H1 (cell line): ENCODE data around the gene TRIP13. TPM values are rescaled to one million over a fixed set of nuclear protein-coding genes. Genes with fewer than 3 reads are reported as not detected.

Experiments
- CTCF ChIA-PET: fragments of 300-600 bp; sonication (Branson Sonifier 250); formaldehyde crosslinking; loops from one replicate; lab custom pipeline; 2021; ENCODE audit not compliant: partially characterized antibody; lab: Charles Lee
- POLR2A ChIA-PET: fragments of 300-600 bp; sonication (Branson Sonifier 250); formaldehyde crosslinking; loops from one replicate; lab custom pipeline; 2021; ENCODE audit warnings: inconsistent platforms; ENCODE audit not compliant: partially characterized antibody; lab: Charles Lee
- DNase-seq, 2 experiments: peaks; one replicate each; pipeline versions ENCODE4 v3.0.0 to v3.0.0-alpha.2; 2010 to 2022; ENCODE audit warnings: low spot score in 2 of 2, low read depth in 1 of 2, mixed read lengths in 1 of 2
- FAIRE-seq: peaks from 2 replicates; lab custom pipeline; 2011; peaks lifted over from hg19 to GRCh38; lab: Jason Lieb, UNC
- H2AFZ ChIP-seq: 2 replicates; pipeline ENCODE4 v1.8.1; 2012; ENCODE audit warnings: low read length, inconsistent platforms
- H2AK5ac ChIP-seq: 2 replicates; pipeline ENCODE4 v1.6.1; 2013; ENCODE audit warnings: low read depth, low read length
- H2BK120ac ChIP-seq: replicated peaks from 2 replicates; pipeline ENCODE3; 2013; ENCODE audit warnings: low read depth, low read length, inconsistent platforms
- H2BK12ac ChIP-seq: 2 replicates; pipeline ENCODE4 v1.6.1; 2013; ENCODE audit warnings: low read depth, low read length
- H2BK15ac ChIP-seq: 2 replicates; pipeline ENCODE4 v1.6.1; 2013; ENCODE audit warnings: low read length
- H2BK20ac ChIP-seq: 2 replicates; pipeline ENCODE4 v1.6.1; 2013; ENCODE audit warnings: low read length
- H2BK5ac ChIP-seq: 2 replicates; pipeline ENCODE4 v1.6.1; 2013; ENCODE audit warnings: low read depth, low read length
- H3K14ac ChIP-seq: 2 replicates; pipeline ENCODE4 v1.6.1; 2013; ENCODE audit warnings: inconsistent platforms; ENCODE audit not compliant: insufficient read length
- H3K18ac ChIP-seq: 2 replicates; pipeline ENCODE4 v1.6.1; 2013; ENCODE audit warnings: low read length; ENCODE audit errors: extremely low read depth
- H3K23ac ChIP-seq: 2 replicates; pipeline ENCODE4 v1.6.1; 2013; ENCODE audit warnings: inconsistent platforms; ENCODE audit not compliant: insufficient read length
- H3K23me2 ChIP-seq: 2 replicates; pipeline ENCODE4 v1.6.1; 2013; ENCODE audit warnings: low read depth, low read length
- H3K27ac ChIP-seq: 2 replicates; pipeline ENCODE4 v1.6.1; 2011; ENCODE audit warnings: low read depth, low read length, inconsistent platforms
- H3K27me3 ChIP-seq, 4 experiments: replicated peaks in 1 of 4; 1 replicate in 1 of 4; 2 replicates in 3 of 4; pipeline versions ENCODE4 v1.6.1 to v1.8.1; 2011 to 2013; ENCODE audit warnings: low read length in 3 of 4, mild to moderate bottlenecking in 3 of 4, inconsistent platforms in 2 of 4, mixed read lengths in 2 of 4, moderate library complexity in 1 of 4; ENCODE audit not compliant: control insufficient read depth in 3 of 4, insufficient read depth in 3 of 4; ENCODE audit errors: extremely low read depth in 1 of 4
- H3K36me3 ChIP-seq, 4 experiments: 2 replicates each; pipeline versions ENCODE4 v1.6.1 to v1.8.1; 2011 to 2013; ENCODE audit warnings: mild to moderate bottlenecking in 4 of 4, low read length in 3 of 4, moderate library complexity in 2 of 4, control low read depth in 1 of 4, inconsistent platforms in 1 of 4; ENCODE audit not compliant: insufficient read depth in 4 of 4, control insufficient read depth in 2 of 4
- H3K4ac ChIP-seq: replicated peaks from 2 replicates; pipeline ENCODE3; 2013; ENCODE audit warnings: low read length, low read depth, mixed read lengths, inconsistent platforms; ENCODE audit not compliant: insufficient read length
- H3K4me1 ChIP-seq, 4 experiments: replicated peaks in 1 of 4; 1 replicate in 1 of 4; 2 replicates in 3 of 4; pipeline versions ENCODE4 v1.6.1 to v1.8.1; 2011 to 2013; ENCODE audit warnings: low read length in 3 of 4, inconsistent platforms in 2 of 4, mixed read lengths in 1 of 4; ENCODE audit not compliant: insufficient read depth in 4 of 4, control insufficient read depth in 3 of 4
- H3K4me2 ChIP-seq, 2 experiments: 2 replicates each; pipeline versions ENCODE4 v1.6.1 to v1.8.1; 2011 to 2013; ENCODE audit warnings: low read depth in 2 of 2, low read length in 2 of 2, control low read depth in 1 of 2, inconsistent platforms in 1 of 2, mild to moderate bottlenecking in 1 of 2; ENCODE audit not compliant: insufficient read depth in 1 of 2
- H3K4me3 ChIP-seq, 4 experiments: fragments of 200-600, 300-600 bp in 1 of 4; sonication (generic), shearing (Covaris generic), sonication (Bioruptor Twin) in 1 of 4; 2 replicates each; pipeline versions ENCODE4 v1.5.1 to v1.8.1; 2011 to 2016; ENCODE audit warnings: low read length in 4 of 4, low read depth in 3 of 4, control low read depth in 2 of 4, inconsistent platforms in 2 of 4, mild to moderate bottlenecking in 2 of 4, mixed read lengths in 1 of 4, moderate library complexity in 1 of 4; ENCODE audit not compliant: insufficient read depth in 2 of 4; ENCODE audit errors: extremely low read depth in 1 of 4
- H3K56ac ChIP-seq: replicated peaks from 2 replicates; pipeline ENCODE3; 2013; ENCODE audit warnings: low read depth, mild to moderate bottlenecking, mixed read lengths, low read length, inconsistent platforms; ENCODE audit not compliant: insufficient read length
- H3K79me1 ChIP-seq: 2 replicates; pipeline ENCODE4 v1.6.1; 2013; ENCODE audit warnings: low read depth, low read length, control low read depth
- H3K79me2 ChIP-seq, 2 experiments: 2 replicates each; pipeline versions ENCODE4 v1.6.1 to v1.8.1; 2012 to 2013; ENCODE audit warnings: low read length in 2 of 2, mild to moderate bottlenecking in 2 of 2, inconsistent platforms in 1 of 2; ENCODE audit not compliant: insufficient read depth in 2 of 2, control insufficient read depth in 1 of 2
- H3K9ac ChIP-seq, 4 experiments: replicated peaks in 1 of 4; 1 replicate in 1 of 4; 2 replicates in 3 of 4; pipeline versions ENCODE4 v1.6.1 to v1.8.1; 2011 to 2013; ENCODE audit warnings: low read depth in 3 of 4, low read length in 3 of 4, control low read depth in 2 of 4, mild to moderate bottlenecking in 2 of 4, moderate library complexity in 2 of 4, inconsistent platforms in 1 of 4; ENCODE audit errors: extremely low read depth in 1 of 4
- H3K9me3 ChIP-seq, 2 experiments: 2 replicates each; pipeline versions ENCODE4 v1.6.1 to v1.8.1; 2012 to 2013; ENCODE audit warnings: mild to moderate bottlenecking in 2 of 2, moderate library complexity in 2 of 2, control low read depth in 1 of 2, inconsistent platforms in 1 of 2, low read depth in 1 of 2, low read length in 1 of 2, mixed read lengths in 1 of 2; ENCODE audit not compliant: insufficient read depth in 2 of 2
- H4K20me1 ChIP-seq, 2 experiments: replicated peaks in 1 of 2; 2 replicates each; pipeline versions ENCODE3 to v1.8.1; 2011 to 2013; ENCODE audit warnings: inconsistent platforms in 2 of 2, low read length in 2 of 2, mild to moderate bottlenecking in 1 of 2; ENCODE audit not compliant: insufficient read depth in 2 of 2, control insufficient read depth in 1 of 2
- H4K5ac ChIP-seq: 2 replicates; pipeline ENCODE4 v1.6.1; 2013; ENCODE audit warnings: low read length, low read depth, mixed read lengths, inconsistent platforms; ENCODE audit not compliant: insufficient read length
- H4K8ac ChIP-seq: 2 replicates; pipeline ENCODE4 v1.8.0; 2013; ENCODE audit warnings: mild to moderate bottlenecking, moderate library complexity, low read length, inconsistent platforms; ENCODE audit not compliant: insufficient read depth; ENCODE audit errors: extremely low read depth
- H4K91ac ChIP-seq: replicated peaks from 2 replicates; pipeline ENCODE3; 2013; ENCODE audit warnings: low read length, mixed read lengths, inconsistent platforms; ENCODE audit not compliant: insufficient read length
- ATF3 ChIP-seq: IDR thresholded peaks from 2 replicates; pipeline ENCODE4 v1.6.1; 2011; ENCODE audit warnings: low read depth, mild to moderate bottlenecking, low read length; ENCODE audit not compliant: insufficient read depth
- BACH1 ChIP-seq: IDR thresholded peaks from 2 replicates; pipeline ENCODE4 v1.6.1; 2012; ENCODE audit warnings: low read length, improper control_type of control experiment
- CBX5 ChIP-seq: fragments of 300-800, 300-1000 bp; sonication (generic); IDR thresholded peaks from 2 replicates; pipeline ENCODE4 v1.7.1; 2016; ENCODE audit warnings: antibody characterized with exemption, low read length, low read depth
- CREB1 ChIP-seq: IDR thresholded peaks from 2 replicates; pipeline ENCODE4 v1.6.1; 2012; ENCODE audit warnings: inconsistent platforms
- EP300 ChIP-seq, 2 experiments: IDR thresholded peaks; 1 replicate in 1 of 2; 2 replicates in 1 of 2; pipeline ENCODE4 v1.6.1; 2011 to 2012; ENCODE audit warnings: low read depth in 2 of 2, low read length in 2 of 2, mild to moderate bottlenecking in 2 of 2, borderline replicate concordance in 1 of 2, inconsistent platforms in 1 of 2, moderate library complexity in 1 of 2
- GABPA ChIP-seq: IDR thresholded peaks from 2 replicates; pipeline ENCODE4 v1.6.1; 2011; ENCODE audit warnings: mild to moderate bottlenecking, low read length, moderate library complexity, borderline replicate concordance; ENCODE audit not compliant: insufficient read depth
- JUN ChIP-seq: IDR thresholded peaks from 2 replicates; pipeline ENCODE4 v1.6.1; 2011; ENCODE audit warnings: low read depth, mild to moderate bottlenecking, improper control_type of control experiment, low read length
- KDM5A ChIP-seq: fragments of 200-600 bp; IDR thresholded peaks from 2 replicates; pipeline ENCODE4 v1.7.1; 2012; ENCODE audit warnings: mild to moderate bottlenecking, low read length, inconsistent platforms, mixed read lengths
- POU5F1 ChIP-seq: IDR thresholded peaks from 2 replicates; pipeline ENCODE4 v1.6.1; 2011; ENCODE audit warnings: low read depth, mild to moderate bottlenecking, low read length, moderate library complexity
- SAP30 ChIP-seq: fragments of 300-600 bp; sonication (generic); IDR thresholded peaks from 2 replicates; pipeline ENCODE4 v1.7.1; 2012; ENCODE audit warnings: low read length, moderate library complexity, mild to moderate bottlenecking, inconsistent platforms; ENCODE audit not compliant: insufficient read depth, insufficient replicate concordance
- SIN3A ChIP-seq, 2 experiments: IDR thresholded peaks in 1 of 2; conservative IDR thresholded peaks in 1 of 2; 2 replicates each; pipeline ENCODE4 v1.6.1; 2011 to 2012; ENCODE audit warnings: low read length in 2 of 2, improper control_type of control experiment in 1 of 2, low read depth in 1 of 2, mild to moderate bottlenecking in 1 of 2
- SP1 ChIP-seq: IDR thresholded peaks from 2 replicates; pipeline ENCODE4 v1.6.1; 2011; ENCODE audit warnings: low read depth, low read length
- YY1 ChIP-seq: IDR thresholded peaks from 2 replicates; pipeline ENCODE4 v1.6.1; 2011; ENCODE audit warnings: low read depth, mild to moderate bottlenecking, low read length
- ZNF274 ChIP-seq: IDR thresholded peaks from 2 replicates; pipeline ENCODE4 v1.7.0; 2012; ENCODE audit warnings: low read length, borderline replicate concordance; ENCODE audit errors: extremely low read depth
- WGBS, 2 experiments: shearing (Covaris generic) in 1 of 2; methylation state at CpG; one replicate each; pipeline versions ENCODE4 v1.1.6 to v1.1.7; 2013 to 2015; ENCODE audit warnings: low lambda C conversion rate in 2 of 2, mixed read lengths in 2 of 2, inconsistent platforms in 1 of 2, low coverage in 1 of 2, missing lambda C conversion rate in 1 of 2; ENCODE audit not compliant: insufficient replicate concordance in 2 of 2, insufficient coverage in 1 of 2, insufficient read length in 1 of 2; ENCODE audit errors: extremely low coverage in 1 of 2, missing lambda C conversion rate in 1 of 2; 5-methylcytosine and 5-hydroxymethylcytosine counted together
- polyA plus RNA-seq, 7 experiments: library from polyadenylated mRNA; depleted of rRNA in 3 of 7; stranded (reverse) in 5 of 7; unstranded in 2 of 7; fragments of >200 nt in 5 of 7; fragments of 200-250 nt in 2 of 7; gene quantifications; 1 replicate in 5 of 7; 2 replicates in 1 of 7; 4 replicates in 1 of 7; pipeline versions ENCODE4 v1.2.1 to v1.2.3, GENCODE V29; 2011 to 2013; ENCODE audit warnings: missing spikeins in 2 of 7, mixed read lengths in 2 of 7
- total RNA-seq: library from RNA; stranded (reverse); fragmentation: NEBNext Ultra II Directional; extraction: Animal tissue kit (Norgen Biotek cat#: 25700); gene quantifications from 2 replicates; pipeline ENCODE4 v1.2.1, GENCODE V29; 2021

TRIP13 gene
- total and polyA plus RNA-seq, 2 of the 8 experiments (the other 6 are each of a cell fraction or from before 2014, with no cell fraction given), result 20.0 to 39.2 TPM

- Histone ChIP-seq H3K9ac (no peak overlapping the region), H2AFZ (no peak overlapping the region), H3K18ac (no peak overlapping the region), H4K8ac (no peak overlapping the region), H2BK12ac (no peak overlapping the region), H2BK20ac (no peak overlapping the region), H2AK5ac (no peak overlapping the region), H3K79me1 (no peaks in the 10 kb centered on the region), H4K5ac (no peak overlapping the region), H3K4me2 (no peak overlapping the region), H3K4me1 (no peaks in the 10 kb centered on the region), H4K91ac (no peak overlapping the region), H3K27ac (no peak overlapping the region), H3K23ac (no peak overlapping the region), H3K14ac (no peak overlapping the region), H3K36me3 (peaks cover 22 to 67% (median 45%) of the 10 kb centered on the region in 4 experiments), H3K56ac (no peak overlapping the region), H4K20me1 (peaks cover 7 to 17% of the 10 kb centered on the region in 2 experiments), H2BK120ac (no peak overlapping the region), H3K27me3 (no peaks in the 10 kb centered on the region), H3K4me3 (no peak overlapping the region)
- no peak for FAIRE-seq
- CTCF ChIA-PET, result interaction anchor here (1.1 to 1.6 kb wide), 4 partner anchors 12 to 96 kb away, joined by 3 to 12 read pairs (median 4); no protein-coding TSS in a partner anchor
- POLR2A ChIA-PET, result no interaction called here
- TF ChIP-seq CREB1 (no peak), ATF3 (no peak), SP1 (no peak), YY1 (no peak), JUN (no peak), SIN3A (conservative IDR thresholded peaks at IDR 0.05 in 1 of 2, IDR thresholded peaks at IDR 0.05 in 1 of 2; ENCODE audit: low read depth in 1 of 2, low read length in 2 of 2) (no peak), ZNF274 (no peak), CBX5 (no peak), SAP30 (no peak), BACH1 (no peak), KDM5A (no peak), EP300 (IDR thresholded peaks at IDR 0.05; ENCODE audit: borderline replicate concordance in 1 of 2, low read depth in 2 of 2, low read length in 2 of 2) (no peak), GABPA (no peak), POU5F1 (no peak)
- TF ChIP-seq, all 59 proteins: peak for 0
- Histone ChIP-seq H3K4ac (no peak overlapping the region), H2BK15ac (no peak overlapping the region), H3K79me2 (no peaks in the 10 kb centered on the region), H2BK5ac (no peak overlapping the region), H3K23me2 (no peaks in the 10 kb centered on the region), H3K9me3 (no peaks in the 10 kb centered on the region)
- DNase-seq, result no peak
- 94% methylated on average over 10 of the region's 12 CpGs; no CpG with 5 or more reads in 1 of the 2 experiments for WGBS, 2 experiments
These were observed 23.3 kb downstream of the TRIP13 start for GRCh38 chr5:915946-916345.
